HepG2 (cell line): Measurements from ENCODE around the gene RRM2. TPM values are rescaled to one million over a fixed set of nuclear protein-coding genes. Genes with fewer than 3 reads are reported as not detected.

Experiments
- AGO2 ChIP-seq: fragments of 200-400 bp; formaldehyde crosslinking; optimal IDR thresholded peaks from 2 replicates; pipeline ENCODE3; 2017; ENCODE audit warnings: mild to moderate bottlenecking, low read depth, low read length, moderate library complexity
- ATAD3A ChIP-seq: sonication (generic); formaldehyde crosslinking; IDR thresholded peaks from 2 replicates; pipeline ENCODE4 v1.4.0; 2020; ENCODE audit warnings: missing genetic modification reagents
- ATF7 ChIP-seq, 2 experiments: fragments of 450-650 bp in 1 of 2; sonication (generic) in 1 of 2; formaldehyde crosslinking in 1 of 2; IDR thresholded peaks; 2 replicates each; pipeline versions ENCODE4 v1.4.0 to v1.6.1; 2016 to 2020; ENCODE audit warnings: antibody characterized with exemption in 1 of 2, mild to moderate bottlenecking in 1 of 2, missing genetic modification reagents in 1 of 2
- FIP1L1 ChIP-seq: fragments of 200-400 bp; formaldehyde crosslinking; IDR thresholded peaks from 2 replicates; pipeline ENCODE4 v1.6.1; 2018; ENCODE audit warnings: low read depth, mild to moderate bottlenecking, low read length, moderate library complexity, borderline replicate concordance; ENCODE audit not compliant: insufficient read depth
- FOXA1 ChIP-seq, 2 experiments: fragments of 450-650 bp in 1 of 2; sonication (generic) in 1 of 2; formaldehyde crosslinking in 1 of 2; IDR thresholded peaks; 2 replicates each; pipeline versions ENCODE4 v1.4.0 to v1.6.1; 2016 to 2020; ENCODE audit warnings: missing genetic modification reagents in 1 of 2
- GRHL1 ChIP-seq: sonication (generic); formaldehyde crosslinking; conservative IDR thresholded peaks from 2 replicates; pipeline ENCODE4 v1.8.0; 2022; ENCODE audit warnings: missing genetic modification reagents
- GZF1 ChIP-seq: sonication (generic); formaldehyde crosslinking; IDR thresholded peaks from 2 replicates; pipeline ENCODE4 v1.5.1; 2020; ENCODE audit warnings: mild to moderate bottlenecking, missing genetic modification reagents
- IRX3 ChIP-seq: sonication (generic); formaldehyde crosslinking; IDR thresholded peaks from 2 replicates; pipeline ENCODE4 v1.8.1; 2023; ENCODE audit warnings: mild to moderate bottlenecking, low read depth, missing genetic modification reagents, borderline replicate concordance
- KAT8 ChIP-seq: IDR thresholded peaks from 2 replicates; pipeline ENCODE4 v1.6.1; 2016; ENCODE audit warnings: missing genetic modification reagents, missing compliant biosample characterization
- KDM3A ChIP-seq: IDR thresholded peaks from 2 replicates; pipeline ENCODE4 v1.6.1; 2018; ENCODE audit warnings: low read depth, missing compliant biosample characterization
- LCORL ChIP-seq, 2 experiments: fragments of 450-650 bp in 1 of 2; sonication (generic) in 1 of 2; formaldehyde crosslinking in 1 of 2; IDR thresholded peaks; 2 replicates each; pipeline versions ENCODE4 v1.5.0 to v1.6.1; 2017 to 2020; ENCODE audit warnings: antibody characterized with exemption in 1 of 2, missing genetic modification reagents in 1 of 2
- MIER3 ChIP-seq: IDR thresholded peaks from 2 replicates; pipeline ENCODE4 v1.6.1; 2016; ENCODE audit warnings: missing compliant biosample characterization, borderline replicate concordance
- MYC ChIP-seq: sonication (generic); formaldehyde crosslinking; IDR thresholded peaks from 2 replicates; pipeline ENCODE4 v1.9.0; 2021; ENCODE audit warnings: missing genetic modification reagents, borderline replicate concordance
- NFRKB ChIP-seq: fragments of 450-650 bp; IDR thresholded peaks from 2 replicates; pipeline ENCODE4 v1.6.1; 2017
- NR1H2 ChIP-seq: sonication (generic); formaldehyde crosslinking; IDR thresholded peaks from 2 replicates; pipeline ENCODE4 v1.8.1; 2022; ENCODE audit warnings: low read depth, missing genetic modification reagents, borderline replicate concordance
- SRY ChIP-seq: sonication (generic); formaldehyde crosslinking; IDR thresholded peaks from 2 replicates; pipeline ENCODE4 v1.8.0; 2022; ENCODE audit warnings: mild to moderate bottlenecking, missing genetic modification reagents
- SSRP1 ChIP-seq: IDR thresholded peaks from 2 replicates; pipeline ENCODE4 v1.6.1; 2016; ENCODE audit warnings: control low read depth
- ZC3H13 ChIP-seq: sonication (generic); formaldehyde crosslinking; IDR thresholded peaks from 2 replicates; pipeline ENCODE4 v1.8.1; 2023; ENCODE audit warnings: mild to moderate bottlenecking, missing genetic modification reagents, moderate library complexity
- ZHX1 ChIP-seq: sonication (generic); formaldehyde crosslinking; IDR thresholded peaks from 2 replicates; pipeline ENCODE4 v1.8.1; 2022; ENCODE audit warnings: low read depth, mild to moderate bottlenecking, missing genetic modification reagents
- ZNF354B ChIP-seq: sonication (generic); formaldehyde crosslinking; IDR thresholded peaks from 2 replicates; pipeline ENCODE4 v1.8.0; 2022; ENCODE audit warnings: mild to moderate bottlenecking, missing genetic modification reagents
- ZNF570 ChIP-seq: sonication (generic); formaldehyde crosslinking; IDR thresholded peaks from 2 replicates; pipeline ENCODE4 v1.4.0; 2020; ENCODE audit warnings: mild to moderate bottlenecking, missing genetic modification reagents, borderline replicate concordance
- ZNF652 ChIP-seq: IDR thresholded peaks from 2 replicates; pipeline ENCODE4 v1.6.1; 2016; ENCODE audit warnings: low read depth, borderline replicate concordance
- ZNF703 ChIP-seq: sonication (generic); formaldehyde crosslinking; IDR thresholded peaks from 2 replicates; pipeline ENCODE4 v1.5.1; 2020; ENCODE audit warnings: missing genetic modification reagents, mild to moderate bottlenecking, moderate library complexity, borderline replicate concordance
- ZNF740 ChIP-seq: sonication (generic); formaldehyde crosslinking; IDR thresholded peaks from 2 replicates; pipeline ENCODE4 v1.4.0; 2020; ENCODE audit warnings: missing genetic modification reagents
- ZNF878 ChIP-seq: sonication (generic); formaldehyde crosslinking; IDR thresholded peaks from 2 replicates; pipeline ENCODE4 v1.8.1; 2023; ENCODE audit warnings: mild to moderate bottlenecking, missing genetic modification reagents, moderate library complexity
- ZSCAN25 ChIP-seq: sonication (generic); formaldehyde crosslinking; IDR thresholded peaks from 2 replicates; pipeline ENCODE4 v1.8.0; 2022; ENCODE audit warnings: mild to moderate bottlenecking, missing genetic modification reagents
- polyA plus RNA-seq, 8 experiments: library from polyadenylated mRNA; depleted of rRNA in 3 of 8; stranded (reverse) in 7 of 8; unstranded in 1 of 8; fragments of >200 nt; fragmentation: Illumina TruSeq in 4 of 8; extraction: Trizol in 4 of 8; gene quantifications; 2 replicates each; pipeline versions ENCODE4 v1.2.1 to v1.2.3, GENCODE V29; 2011 to 2016; ENCODE audit warnings: low read depth in 4 of 8, missing spikeins in 1 of 8, mixed read lengths in 1 of 8; ENCODE audit not compliant: insufficient read depth in 1 of 8
- total RNA-seq, 5 experiments: library from RNA; depleted of rRNA; stranded (reverse); fragments of >200 nt; fragmentation: Illumina TruSeq; extraction: Trizol; gene quantifications; 2 replicates each; pipeline ENCODE4 v1.2.3, GENCODE V29; 2016; ENCODE audit warnings: low read depth in 1 of 5

The RRM2 gene
- total and polyA plus RNA-seq, 2 of the 13 experiments (the other 11 are each of a cell fraction or from before 2014, with no cell fraction given) = 31.3 to 150 TPM

- peak; percentile 78 for TF ChIP-seq IRX3 (CRISPR knock-in tag)
- TF ChIP-seq SRY (CRISPR knock-in tag) = peak; percentile 63; the same call in 1 of the 2 replicates
- TF ChIP-seq FOXA1 (IDR thresholded peaks at IDR 0.05) = no peak
- peak; percentile 74 for TF ChIP-seq FOXA1 (CRISPR knock-in tag; IDR thresholded peaks at IDR 0.05)
- TF ChIP-seq ZNF570 = peak; percentile 51; the same call in 1 of the 2 replicates
- peak; percentile 89 for TF ChIP-seq KAT8 (CRISPR knock-in tag)
- no peak for TF ChIP-seq GZF1 (CRISPR knock-in tag)
- TF ChIP-seq ZC3H13 (CRISPR knock-in tag) = no peak; the same call in none of the 2 replicates
- TF ChIP-seq GRHL1 (CRISPR knock-in tag) = no peak
- TF ChIP-seq FIP1L1 = 0 out of 2 replicates have a peak, but pooled peaks have one; percentile 77
- TF ChIP-seq ZHX1 (CRISPR knock-in tag) = no peak
- TF ChIP-seq ZSCAN25 = peak; percentile 88
- peak; percentile 97 for TF ChIP-seq KDM3A
- no peak for TF ChIP-seq SSRP1 (CRISPR knock-in tag)
- peak; percentile 52; the same call in 1 of the 2 replicates for TF ChIP-seq MIER3 (CRISPR knock-in tag)
- TF ChIP-seq MYC (CRISPR knock-in tag) = peak; percentile 100
- no peak for TF ChIP-seq ATF7 (IDR thresholded peaks at IDR 0.05)
- no peak for TF ChIP-seq ATF7 (CRISPR knock-in tag; IDR thresholded peaks at IDR 0.05)
- TF ChIP-seq NFRKB = no peak
- TF ChIP-seq ZNF740 (CRISPR knock-in tag) = peak; percentile 77; the same call in 1 of the 2 replicates
- no peak; the same call in 1 of the 2 replicates for TF ChIP-seq ZNF703 (CRISPR knock-in tag)
- TF ChIP-seq ZNF878 (CRISPR knock-in tag) = peak; percentile 97
- TF ChIP-seq ZNF354B (CRISPR knock-in tag) = peak; percentile 97
- no peak for TF ChIP-seq ZNF652 (CRISPR knock-in tag)
- TF ChIP-seq AGO2 = peak; percentile 97
- no peak for TF ChIP-seq ATAD3A (CRISPR knock-in tag)
- no peak for TF ChIP-seq LCORL (IDR thresholded peaks at IDR 0.05)
- TF ChIP-seq LCORL (CRISPR knock-in tag; IDR thresholded peaks at IDR 0.05) = peak; percentile 82; the same call in 1 of the 2 replicates
- peak; percentile 16; the same call in 1 of the 2 replicates for TF ChIP-seq NR1H2 (CRISPR knock-in tag)
These were observed 2.2 kb upstream of the RRM2 start (continued) for GRCh38 chr2:10120158-10120876.
